HepG2 (cell line): ENCODE data around the gene ZNF341. TPM values are rescaled to one million over a fixed set of nuclear protein-coding genes. Genes with fewer than 3 reads are reported as not detected.

Source experiments
- ARID3A ChIP-seq: IDR thresholded peaks from 2 replicates; pipeline ENCODE4 v1.6.1; 2012; ENCODE audit warnings: low read depth, low read length, improper control_type of control experiment
- ATF7-NPFF ChIP-seq: sonication (generic); formaldehyde crosslinking; IDR thresholded peaks from 2 replicates; pipeline ENCODE4 v1.8.1; 2023; ENCODE audit warnings: mild to moderate bottlenecking, low read depth, missing genetic modification reagents, moderate library complexity
- BCL6 ChIP-seq: IDR thresholded peaks from 2 replicates; pipeline ENCODE4 v1.6.1; 2016; ENCODE audit warnings: missing genetic modification reagents, missing compliant biosample characterization
- CC2D1A ChIP-seq: sonication (generic); formaldehyde crosslinking; IDR thresholded peaks from 2 replicates; pipeline ENCODE4 v1.8.1; 2023; ENCODE audit warnings: mild to moderate bottlenecking, missing genetic modification reagents
- FOXK1 ChIP-seq: sonication (generic); formaldehyde crosslinking; IDR thresholded peaks from 2 replicates; pipeline ENCODE4 v1.4.0; 2020; ENCODE audit warnings: low read depth, missing genetic modification reagents, borderline replicate concordance
- FOXP4 ChIP-seq: sonication (generic); formaldehyde crosslinking; IDR thresholded peaks from 2 replicates; pipeline ENCODE4 v1.4.0; 2020; ENCODE audit warnings: missing genetic modification reagents
- HNRNPL ChIP-seq: fragments of 200-400 bp; formaldehyde crosslinking; IDR thresholded peaks from 2 replicates; pipeline ENCODE4 v1.6.1; 2017; ENCODE audit warnings: mild to moderate bottlenecking, low read depth, low read length
- HOXA5 ChIP-seq: sonication (generic); formaldehyde crosslinking; IDR thresholded peaks from 2 replicates; pipeline ENCODE4 v1.4.0; 2020; ENCODE audit warnings: missing genetic modification reagents
- KAT2B ChIP-seq: fragments of 150-350 bp; IDR thresholded peaks from 2 replicates; pipeline ENCODE4 v1.6.1; 2014; ENCODE audit warnings: low read depth, low read length, borderline replicate concordance
- MAFK ChIP-seq, 2 experiments: IDR thresholded peaks in 1 of 2; conservative IDR thresholded peaks in 1 of 2; 2 replicates each; pipeline ENCODE4 v1.6.1; 2011; ENCODE audit warnings: improper control_type of control experiment in 2 of 2, low read length in 2 of 2
- MEIS1 ChIP-seq: sonication (generic); formaldehyde crosslinking; IDR thresholded peaks from 2 replicates; pipeline ENCODE4 v1.9.0; 2021; ENCODE audit warnings: mild to moderate bottlenecking, missing genetic modification reagents, moderate library complexity, borderline replicate concordance
- SP5 ChIP-seq: IDR thresholded peaks from 2 replicates; pipeline ENCODE4 v1.6.1; 2016; ENCODE audit warnings: low read depth, borderline replicate concordance
- SRF ChIP-seq: IDR thresholded peaks from 2 replicates; pipeline ENCODE4 v1.6.1; 2011; ENCODE audit warnings: mild to moderate bottlenecking, low read depth, low read length, moderate library complexity
- SRSF9 ChIP-seq: fragments of 200-400 bp; formaldehyde crosslinking; IDR thresholded peaks from 2 replicates; pipeline ENCODE4 v1.6.1; 2018; ENCODE audit warnings: borderline replicate concordance, mild to moderate bottlenecking, low read depth, low read length; ENCODE audit not compliant: insufficient read depth, poor library complexity, severe bottlenecking
- THAP11 ChIP-seq: IDR thresholded peaks from 2 replicates; pipeline ENCODE4 v1.6.1; 2016; ENCODE audit warnings: missing biosample characterization, missing genetic modification reagents
- TSC22D2 ChIP-seq: sonication (generic); formaldehyde crosslinking; IDR thresholded peaks from 2 replicates; pipeline ENCODE4 v1.5.1; 2020; ENCODE audit warnings: missing genetic modification reagents, mild to moderate bottlenecking, borderline replicate concordance
- ZFAT ChIP-seq: sonication (generic); formaldehyde crosslinking; conservative IDR thresholded peaks from 2 replicates; pipeline ENCODE4 v1.8.1; 2023; ENCODE audit warnings: missing genetic modification reagents, inconsistent platforms
- ZNF337 ChIP-seq: sonication (generic); formaldehyde crosslinking; IDR thresholded peaks from 2 replicates; pipeline ENCODE4 v1.5.1; 2020; ENCODE audit warnings: missing genetic modification reagents, low read depth, mild to moderate bottlenecking, borderline replicate concordance
- ZNF44 ChIP-seq: sonication (generic); formaldehyde crosslinking; IDR thresholded peaks from 2 replicates; pipeline ENCODE4 v1.5.1; 2020; ENCODE audit warnings: mild to moderate bottlenecking, missing genetic modification reagents
- ZNF709 ChIP-seq: sonication (generic); formaldehyde crosslinking; IDR thresholded peaks from 2 replicates; pipeline ENCODE4 v1.5.0; 2020; ENCODE audit warnings: mild to moderate bottlenecking, missing genetic modification reagents
- polyA plus RNA-seq, 8 experiments: library from polyadenylated mRNA; depleted of rRNA in 3 of 8; stranded (reverse) in 7 of 8; unstranded in 1 of 8; fragments of >200 nt; fragmentation: Illumina TruSeq in 4 of 8; extraction: Trizol in 4 of 8; gene quantifications; 2 replicates each; pipeline versions ENCODE4 v1.2.1 to v1.2.3, GENCODE V29; 2011 to 2016; ENCODE audit warnings: low read depth in 4 of 8, missing spikeins in 1 of 8, mixed read lengths in 1 of 8; ENCODE audit not compliant: insufficient read depth in 1 of 8
- total RNA-seq, 5 experiments: library from RNA; depleted of rRNA; stranded (reverse); fragments of >200 nt; fragmentation: Illumina TruSeq; extraction: Trizol; gene quantifications; 2 replicates each; pipeline ENCODE4 v1.2.3, GENCODE V29; 2016; ENCODE audit warnings: low read depth in 1 of 5
- TF ChIP-seq, protein P1 (sequence below), 2 experiments: IDR thresholded peaks; 2 replicates each; pipeline ENCODE4 v1.6.1; 2011 to 2012; ENCODE audit warnings: low read length in 2 of 2, borderline replicate concordance in 1 of 2, low read depth in 1 of 2, mild to moderate bottlenecking in 1 of 2, moderate library complexity in 1 of 2
- TF ChIP-seq, protein P2 (sequence below): sonication (generic); formaldehyde crosslinking; conservative IDR thresholded peaks from 2 replicates; pipeline ENCODE4 v1.8.1; 2023; ENCODE audit warnings: missing genetic modification reagents

Gene ZNF341
- total and polyA plus RNA-seq, 2 of the 13 experiments (the other 11 are each of a cell fraction or from before 2014, with no cell fraction given), result 1.1 to 2.2 TPM

GRCh38 chr20:33826270-33826897, 94.6 kb downstream of the ZNF341 start (continued):
- TF ChIP-seq HOXA5 (CRISPR knock-in tag) (no peak), MEIS1 (CRISPR knock-in tag) (no peak), TSC22D2 (CRISPR knock-in tag) (no peak), ZNF337 (CRISPR knock-in tag) (no peak), SRF (peak; percentile 99), KAT2B (no peak), SRSF9 (no peak), ATF7-NPFF (CRISPR knock-in tag) (no peak), MAFK (conservative IDR thresholded peaks at IDR 0.05 in 1 of 2, IDR thresholded peaks at IDR 0.05 in 1 of 2; ENCODE audit: low read length in 2 of 2) (no peak), CC2D1A (CRISPR knock-in tag) (no peak), FOXP4 (CRISPR knock-in tag) (no peak), HNRNPL (no peak), ZFAT (CRISPR knock-in tag) (no peak), ZNF44 (no peak), BCL6 (no peak), SP5 (CRISPR knock-in tag) (no peak), ARID3A (no peak), ZNF709 (no peak), FOXK1 (CRISPR knock-in tag) (no peak), THAP11 (CRISPR knock-in tag) (no peak)
- TF ChIP-seq, protein P1, sequence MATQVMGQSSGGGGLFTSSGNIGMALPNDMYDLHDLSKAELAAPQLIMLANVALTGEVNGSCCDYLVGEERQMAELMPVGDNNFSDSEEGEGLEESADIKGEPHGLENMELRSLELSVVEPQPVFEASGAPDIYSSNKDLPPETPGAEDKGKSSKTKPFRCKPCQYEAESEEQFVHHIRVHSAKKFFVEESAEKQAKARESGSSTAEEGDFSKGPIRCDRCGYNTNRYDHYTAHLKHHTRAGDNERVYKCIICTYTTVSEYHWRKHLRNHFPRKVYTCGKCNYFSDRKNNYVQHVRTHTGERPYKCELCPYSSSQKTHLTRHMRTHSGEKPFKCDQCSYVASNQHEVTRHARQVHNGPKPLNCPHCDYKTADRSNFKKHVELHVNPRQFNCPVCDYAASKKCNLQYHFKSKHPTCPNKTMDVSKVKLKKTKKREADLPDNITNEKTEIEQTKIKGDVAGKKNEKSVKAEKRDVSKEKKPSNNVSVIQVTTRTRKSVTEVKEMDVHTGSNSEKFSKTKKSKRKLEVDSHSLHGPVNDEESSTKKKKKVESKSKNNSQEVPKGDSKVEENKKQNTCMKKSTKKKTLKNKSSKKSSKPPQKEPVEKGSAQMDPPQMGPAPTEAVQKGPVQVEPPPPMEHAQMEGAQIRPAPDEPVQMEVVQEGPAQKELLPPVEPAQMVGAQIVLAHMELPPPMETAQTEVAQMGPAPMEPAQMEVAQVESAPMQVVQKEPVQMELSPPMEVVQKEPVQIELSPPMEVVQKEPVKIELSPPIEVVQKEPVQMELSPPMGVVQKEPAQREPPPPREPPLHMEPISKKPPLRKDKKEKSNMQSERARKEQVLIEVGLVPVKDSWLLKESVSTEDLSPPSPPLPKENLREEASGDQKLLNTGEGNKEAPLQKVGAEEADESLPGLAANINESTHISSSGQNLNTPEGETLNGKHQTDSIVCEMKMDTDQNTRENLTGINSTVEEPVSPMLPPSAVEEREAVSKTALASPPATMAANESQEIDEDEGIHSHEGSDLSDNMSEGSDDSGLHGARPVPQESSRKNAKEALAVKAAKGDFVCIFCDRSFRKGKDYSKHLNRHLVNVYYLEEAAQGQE (IDR thresholded peaks at IDR 0.05; ENCODE audit: borderline replicate concordance in 1 of 2, low read depth in 1 of 2, low read length in 2 of 2), result no peak
- TF ChIP-seq, protein P2, sequence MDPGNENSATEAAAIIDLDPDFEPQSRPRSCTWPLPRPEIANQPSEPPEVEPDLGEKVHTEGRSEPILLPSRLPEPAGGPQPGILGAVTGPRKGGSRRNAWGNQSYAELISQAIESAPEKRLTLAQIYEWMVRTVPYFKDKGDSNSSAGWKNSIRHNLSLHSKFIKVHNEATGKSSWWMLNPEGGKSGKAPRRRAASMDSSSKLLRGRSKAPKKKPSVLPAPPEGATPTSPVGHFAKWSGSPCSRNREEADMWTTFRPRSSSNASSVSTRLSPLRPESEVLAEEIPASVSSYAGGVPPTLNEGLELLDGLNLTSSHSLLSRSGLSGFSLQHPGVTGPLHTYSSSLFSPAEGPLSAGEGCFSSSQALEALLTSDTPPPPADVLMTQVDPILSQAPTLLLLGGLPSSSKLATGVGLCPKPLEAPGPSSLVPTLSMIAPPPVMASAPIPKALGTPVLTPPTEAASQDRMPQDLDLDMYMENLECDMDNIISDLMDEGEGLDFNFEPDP (CRISPR knock-in tag), result no peak
